Ureter (tissue), 1 donor: Measurements from ENCODE around the gene ITGB6. TPM values are rescaled to one million over a fixed set of nuclear protein-coding genes. Genes with fewer than 3 reads are reported as not detected.
"Not testable (repeated sequence)": the region's sequence is repeated elsewhere in the genome, so short reads cannot be mapped to it uniquely, and the experiment has no call there.

ENCODE experiments used
- DNase-seq: peaks from one replicate; pipeline ENCODE4 v3.0.0-alpha.2; 2020; ENCODE audit warnings: low spot score
- total RNA-seq: library from RNA; stranded (reverse); gene quantifications from one replicate; pipeline ENCODE4 v1.2.4, GENCODE V29; 2023
- donor health status: DM: yes; HTN: yes; CAD: no.

Gene ITGB6
- total RNA-seq, 1 donor from 2014 or later = 96.3 TPM

GRCh38 chr2:160140471-160140870 is 59.6 kb downstream of the ITGB6 start:
- no peak for DNase-seq

- DNase-seq = no peak
Observed at GRCh38 chr2:160139991-160140390, 60.1 kb downstream of the ITGB6 start.

DNA sequence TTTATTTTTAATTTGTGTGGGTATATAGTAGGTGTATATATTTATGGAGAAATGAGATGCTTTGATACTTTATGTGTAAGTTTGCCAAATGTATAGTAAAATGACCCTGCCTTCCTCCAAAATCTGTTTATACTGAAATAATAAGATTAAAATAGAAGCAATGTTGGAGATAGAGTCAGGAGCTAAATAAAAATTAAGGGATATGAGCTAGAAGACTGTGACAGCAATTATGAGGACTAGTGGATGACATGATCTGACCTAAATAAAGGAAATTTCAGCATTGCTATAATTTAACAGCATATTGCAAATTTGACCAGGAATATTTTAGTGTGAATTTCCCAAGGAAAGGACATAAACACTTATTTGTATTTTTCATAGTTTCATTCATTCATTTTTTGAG is 60.7 kb downstream of the ITGB6 start:
- no peak for DNase-seq

DNA sequence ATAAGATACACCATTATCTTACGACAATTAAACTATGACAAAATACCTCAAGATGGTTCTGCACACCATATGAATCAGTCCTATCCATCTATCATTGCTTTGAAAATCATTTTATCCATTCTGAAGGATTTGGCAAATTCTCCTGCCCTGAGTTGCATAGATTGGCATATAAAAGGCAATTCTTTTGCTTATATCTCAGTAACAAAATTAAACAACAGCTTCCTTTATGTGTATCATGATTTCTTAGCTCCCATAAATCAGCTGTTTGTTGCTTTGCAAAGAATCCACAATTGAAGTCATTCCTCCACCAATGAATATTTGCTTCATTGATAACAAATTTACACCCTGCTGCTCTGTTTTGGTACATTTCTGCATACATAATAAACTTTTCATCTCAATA is 61.7 kb downstream of the ITGB6 start:
- DNase-seq = no peak

GRCh38 chr2:160137464-160137863 is 62.6 kb downstream of the ITGB6 start:
- DNase-seq = no peak

GRCh38 chr2:160132761-160133160 is 67.3 kb downstream of the ITGB6 start:
- no peak for DNase-seq

DNA sequence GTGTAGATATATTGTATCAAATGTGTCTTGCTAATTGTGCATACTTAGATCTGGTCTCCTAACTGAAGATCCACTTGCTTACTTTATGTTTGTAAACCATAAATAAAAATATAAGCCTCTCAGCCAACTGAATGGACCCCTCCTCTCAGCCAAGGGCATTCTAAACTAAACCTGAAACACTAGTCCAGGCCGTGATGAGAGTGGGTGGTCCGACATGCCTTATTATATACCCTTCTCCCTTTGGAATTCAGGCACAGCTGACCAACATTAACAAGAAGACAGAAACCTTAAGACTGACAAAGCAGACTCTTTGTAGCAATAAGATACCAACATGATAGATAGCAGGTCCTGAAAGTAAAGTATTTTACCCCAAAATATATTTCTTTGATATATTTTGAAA is 73.3 kb downstream of the ITGB6 start:
- DNase-seq = no peak

DNA sequence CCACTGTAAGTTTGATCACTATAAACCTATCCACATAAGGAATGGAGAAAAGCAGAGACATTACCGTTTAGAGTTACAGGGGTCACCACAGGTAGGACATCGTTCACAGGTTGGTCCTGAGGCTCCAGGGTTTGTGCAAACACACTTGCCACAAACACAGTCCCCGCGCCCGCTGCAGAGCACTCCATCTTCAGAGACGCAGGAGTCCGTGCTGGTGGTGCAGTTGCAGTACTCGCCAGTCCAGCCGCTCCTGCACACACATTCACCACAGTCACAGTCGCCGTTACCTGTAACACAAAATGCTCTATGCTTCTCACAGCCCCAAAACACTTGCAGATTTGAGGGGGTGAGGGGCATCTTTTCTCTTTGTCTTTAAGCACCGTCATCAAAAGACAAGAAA is 73.8 kb downstream of the ITGB6 start:
- no peak for DNase-seq

- no peak for DNase-seq
Observed at GRCh38 chr2:160125828-160126227, 74.2 kb downstream of the ITGB6 start.

GRCh38 chr2:160125366-160125765 is 74.7 kb downstream of the ITGB6 start:
- DNase-seq = no peak

- DNase-seq = no peak
Observed at GRCh38 chr2:160124571-160124970, 75.5 kb downstream of the ITGB6 start.

- DNase-seq = not testable (repeated sequence)
Observed at GRCh38 chr2:160114721-160115120, 85.4 kb downstream of the ITGB6 start.

DNA sequence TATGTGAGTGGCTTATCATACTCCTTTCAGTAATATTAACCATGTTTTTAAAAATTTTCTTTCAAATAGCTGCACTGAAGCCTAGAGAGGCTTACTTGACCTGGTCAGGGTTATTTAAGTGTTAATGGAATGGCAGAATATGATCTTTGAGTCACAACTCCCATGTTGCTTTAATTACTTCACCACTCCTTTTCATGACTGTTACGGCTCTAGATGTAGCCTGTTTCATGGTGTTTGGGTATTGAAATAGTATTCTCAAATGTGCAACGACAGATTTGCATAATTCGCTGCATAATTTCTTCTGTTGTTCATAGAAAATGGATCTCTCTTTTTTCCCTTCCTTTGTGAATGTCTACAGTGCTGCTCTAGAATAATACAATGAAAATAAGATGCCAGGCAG is 86.1 kb downstream of the ITGB6 start:
- DNase-seq = no peak

- DNase-seq = no peak
Observed at GRCh38 chr2:160111951-160112798, 87.9 kb downstream of the ITGB6 start.

GRCh38 chr2:160110674-160111239 is 89.3 kb downstream of the ITGB6 start:
- DNase-seq = no peak

GRCh38 chr2:160109939-160110673 is 90.0 kb downstream of the ITGB6 start:
- DNase-seq = peak; percentile 68

DNA sequence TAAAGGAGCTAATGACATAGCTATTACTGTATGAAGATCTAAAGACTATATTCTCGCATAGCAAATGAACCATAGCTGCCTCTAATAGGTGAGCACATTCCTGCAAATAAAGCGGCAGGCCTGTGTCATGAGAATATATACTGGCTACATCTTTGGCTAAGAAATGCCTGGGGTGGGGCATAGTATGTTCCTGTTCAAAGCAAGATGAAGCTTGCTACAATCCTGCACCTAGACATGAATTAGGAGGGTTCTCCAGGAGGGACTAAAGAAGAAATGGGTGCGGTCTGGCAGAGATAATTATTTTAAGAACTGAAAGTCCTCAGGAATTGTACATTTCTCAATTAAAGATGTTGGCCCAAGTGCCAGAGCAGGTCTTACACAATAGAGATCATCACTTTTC is 90.8 kb downstream of the ITGB6 start:
- DNase-seq = no peak

- DNase-seq = no peak
Observed at GRCh38 chr2:160108646-160109045, 91.4 kb downstream of the ITGB6 start.

- no peak for DNase-seq
Observed at GRCh38 chr2:160105366-160105765, 94.7 kb downstream of the ITGB6 start.

- no peak for DNase-seq
Observed at GRCh38 chr2:160104115-160104514, 96.0 kb downstream of the ITGB6 start.

GRCh38 chr2:160097326-160097725 is 102.7 kb downstream of the ITGB6 start:
- DNase-seq = no peak

DNA sequence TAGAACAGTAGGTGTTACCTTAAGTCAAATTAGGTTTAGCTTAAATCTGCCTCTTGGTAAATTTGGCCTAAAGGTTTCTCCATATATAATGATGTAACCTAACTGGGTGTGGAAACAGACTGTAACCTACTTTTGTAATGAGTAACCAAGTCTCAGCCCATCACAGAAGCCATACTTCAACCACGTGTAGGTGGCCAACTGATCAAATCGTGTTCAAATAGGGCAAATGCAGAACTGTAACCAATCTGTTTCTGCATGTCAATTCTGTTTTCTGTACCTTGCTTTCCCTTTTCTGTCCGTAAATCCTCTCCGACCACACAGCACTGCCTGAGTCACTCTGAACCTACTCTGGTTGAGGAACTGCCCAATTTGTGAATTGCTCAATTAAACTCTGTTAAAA is 103.7 kb downstream of the ITGB6 start:
- no peak for DNase-seq

- DNase-seq = no peak
Observed at GRCh38 chr2:160092445-160092844, 107.6 kb downstream of the ITGB6 start.
